Lower leg skin (tissue), 4 donors: ENCODE data around the gene HP1BP3. TPM values are rescaled to one million over a fixed set of nuclear protein-coding genes. Genes with fewer than 3 reads are reported as not detected.

Experiments used
- DNase-seq, 2 donors: peaks; one replicate each; pipeline ENCODE4 v3.0.0-alpha.2; 2019; ENCODE audit warnings: low spot score in 2 of 2
- H3K4me3 ChIP-seq: fragments of 200-600 bp; sonication (generic); 2 replicates; pipeline ENCODE4 v1.5.1; 2017; ENCODE audit warnings: mild to moderate bottlenecking, low read depth; ENCODE audit not compliant: poor library complexity, severe bottlenecking
- POLR2A ChIP-seq, 2 donors: fragments of 450-650 bp; IDR thresholded peaks; one replicate each; pipeline ENCODE4 v1.6.1; 2016 to 2017; ENCODE audit warnings: antibody characterized with exemption in 2 of 2, mild to moderate bottlenecking in 1 of 2, moderate library complexity in 1 of 2
- WGBS, 2 donors: methylation state at CpG; one replicate each; pipeline ENCODE4 v1.1.5; 2018; 5-methylcytosine and 5-hydroxymethylcytosine counted together
- intact Hi-C: fragments of 100-400 bp; cut with DNase I; formaldehyde crosslinking; loops from one replicate; pipeline ENCODE4 v1.15.0; 2023; ENCODE audit warnings: low total_unique reads
- total RNA-seq, 4 donors: library from RNA; depleted of rRNA; stranded (reverse); fragments of >200 nt; gene quantifications; one replicate each; pipeline ENCODE4 v1.1.0, GENCODE V29; 2016
- TF ChIP-seq, protein P1 (sequence below), 3 donors: fragments of 450-650 bp; IDR thresholded peaks; one replicate each; pipeline ENCODE4 v1.5.1; 2016; ENCODE audit warnings: antibody characterized with exemption in 3 of 3, mild to moderate bottlenecking in 3 of 3, moderate library complexity in 2 of 3

The HP1BP3 gene
- total RNA-seq, 4 donors from 2014 or later = 154 to 242 (median 190) TPM

DNA sequence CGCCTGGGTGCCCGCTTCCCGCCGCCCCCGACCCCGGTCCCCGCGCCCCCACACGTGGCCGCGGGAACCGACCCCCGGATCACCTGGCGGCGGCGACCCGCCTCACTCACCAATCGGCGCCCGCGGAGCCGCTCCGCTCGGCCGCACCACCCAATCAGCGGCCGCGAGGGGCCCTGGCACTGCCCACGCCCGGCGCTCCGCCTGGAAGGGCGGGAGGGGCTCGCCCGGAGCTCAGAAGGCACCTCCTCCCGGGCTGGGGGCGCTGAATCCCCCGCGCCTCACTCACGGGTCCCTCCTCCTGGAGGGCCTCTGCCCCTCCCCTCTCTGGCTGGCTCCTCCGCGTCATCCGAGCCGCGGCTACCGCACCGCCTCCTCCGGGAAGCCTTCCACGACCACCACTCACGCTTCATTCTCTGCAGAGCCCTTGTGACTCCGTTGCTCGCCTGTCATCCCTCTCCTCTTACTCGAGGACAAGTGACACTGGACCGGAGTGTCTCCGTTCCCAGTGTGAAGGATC is 55.0 kb downstream of the HP1BP3 start:
- DNase-seq = no peak
- no peak for TF ChIP-seq POLR2A (IDR thresholded peaks at IDR 0.05)
- TF ChIP-seq, protein P1, sequence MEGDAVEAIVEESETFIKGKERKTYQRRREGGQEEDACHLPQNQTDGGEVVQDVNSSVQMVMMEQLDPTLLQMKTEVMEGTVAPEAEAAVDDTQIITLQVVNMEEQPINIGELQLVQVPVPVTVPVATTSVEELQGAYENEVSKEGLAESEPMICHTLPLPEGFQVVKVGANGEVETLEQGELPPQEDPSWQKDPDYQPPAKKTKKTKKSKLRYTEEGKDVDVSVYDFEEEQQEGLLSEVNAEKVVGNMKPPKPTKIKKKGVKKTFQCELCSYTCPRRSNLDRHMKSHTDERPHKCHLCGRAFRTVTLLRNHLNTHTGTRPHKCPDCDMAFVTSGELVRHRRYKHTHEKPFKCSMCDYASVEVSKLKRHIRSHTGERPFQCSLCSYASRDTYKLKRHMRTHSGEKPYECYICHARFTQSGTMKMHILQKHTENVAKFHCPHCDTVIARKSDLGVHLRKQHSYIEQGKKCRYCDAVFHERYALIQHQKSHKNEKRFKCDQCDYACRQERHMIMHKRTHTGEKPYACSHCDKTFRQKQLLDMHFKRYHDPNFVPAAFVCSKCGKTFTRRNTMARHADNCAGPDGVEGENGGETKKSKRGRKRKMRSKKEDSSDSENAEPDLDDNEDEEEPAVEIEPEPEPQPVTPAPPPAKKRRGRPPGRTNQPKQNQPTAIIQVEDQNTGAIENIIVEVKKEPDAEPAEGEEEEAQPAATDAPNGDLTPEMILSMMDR (IDR thresholded peaks at IDR 0.05) = no peak
- intact Hi-C loops = no loop called here
- 1% methylated on average over 30 to 33 of the region's 55 CpGs for WGBS, 2 donors
- H3K4me3 ChIP-seq = peak overlapping the region; percentile 25

DNA sequence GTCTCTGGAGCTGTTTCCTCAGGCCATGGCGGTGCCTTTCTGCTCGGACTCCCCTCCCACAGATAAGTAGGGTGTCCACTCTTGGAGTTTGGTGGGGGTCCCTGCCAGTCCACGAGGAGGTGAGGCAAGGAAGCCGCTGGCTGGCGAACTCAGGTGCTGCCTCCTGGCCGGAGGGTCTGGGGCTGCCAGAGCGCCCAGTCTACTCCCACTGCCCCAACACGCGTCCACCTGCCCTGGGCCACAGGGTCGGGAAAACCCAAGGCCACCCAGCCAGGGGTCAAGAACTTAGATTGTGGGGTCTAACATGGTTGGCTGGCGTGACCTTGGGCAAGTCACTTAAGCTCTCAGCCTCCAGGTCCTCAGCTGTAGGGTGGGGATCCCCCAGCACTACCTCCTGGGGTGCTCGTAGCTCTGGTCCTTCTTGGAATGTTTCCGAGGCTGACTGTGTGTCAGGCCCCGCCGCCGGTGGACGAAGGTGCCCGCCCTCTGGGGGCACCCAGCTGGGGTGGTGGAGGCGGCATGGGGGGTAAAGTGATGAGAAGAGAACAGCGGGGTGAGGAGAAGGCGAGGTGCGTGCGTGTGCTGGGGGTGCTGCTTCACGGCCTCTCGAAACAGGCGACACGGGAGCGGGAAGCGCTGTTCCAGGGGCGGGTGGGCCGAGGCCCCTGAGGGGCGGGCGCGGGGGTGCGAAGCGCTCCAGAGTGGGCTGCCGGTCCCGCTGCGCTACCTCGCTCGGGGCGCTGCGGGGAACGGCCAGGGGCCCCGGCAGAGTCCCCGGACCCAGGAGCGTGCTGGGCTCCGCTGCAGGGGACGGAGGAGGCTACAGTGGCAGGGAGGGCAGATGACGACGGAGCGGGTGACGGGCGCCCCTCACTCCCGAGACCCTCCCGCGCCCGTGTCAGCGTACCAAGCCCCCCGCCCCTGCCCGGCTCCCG is 55.8 kb downstream of the HP1BP3 start:
- WGBS, 2 donors = 15 to 20% methylated on average over 35 to 54 of the region's 62 CpGs
- TF ChIP-seq, protein P1 (IDR thresholded peaks at IDR 0.05) = no peak
- TF ChIP-seq POLR2A (IDR thresholded peaks at IDR 0.05) = no peak
- intact Hi-C loops = no loop called here
- DNase-seq = peak; percentile 12 to 84
- peak overlapping the region; percentile 25 for H3K4me3 ChIP-seq

DNA sequence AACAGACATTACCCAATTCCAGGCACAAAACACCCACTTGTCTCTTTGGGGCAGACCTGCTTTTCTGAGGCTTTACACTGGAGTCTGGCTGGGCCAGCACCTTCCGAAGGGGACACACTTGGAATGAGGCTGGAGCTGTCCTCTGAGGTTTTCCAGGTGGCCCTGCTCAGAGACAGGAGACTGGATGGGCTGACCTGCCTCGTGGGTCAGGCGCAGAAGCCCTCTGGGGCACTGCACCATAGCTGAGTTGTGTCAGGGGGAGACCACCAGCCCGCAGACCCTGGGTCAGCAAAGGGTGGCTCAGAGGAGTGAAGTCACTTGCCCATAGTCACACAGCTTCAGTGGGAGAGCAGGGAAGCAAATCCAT is 56.4 kb downstream of the HP1BP3 start:
- no peak for TF ChIP-seq POLR2A (IDR thresholded peaks at IDR 0.05)
- intact Hi-C loops = no loop called here
- 52 to 59% methylated on average over 4 of the region's 4 CpGs for WGBS, 2 donors
- H3K4me3 ChIP-seq = no peak overlapping the region
- peak in 1 of 2 donors; percentile 84 for DNase-seq

DNA sequence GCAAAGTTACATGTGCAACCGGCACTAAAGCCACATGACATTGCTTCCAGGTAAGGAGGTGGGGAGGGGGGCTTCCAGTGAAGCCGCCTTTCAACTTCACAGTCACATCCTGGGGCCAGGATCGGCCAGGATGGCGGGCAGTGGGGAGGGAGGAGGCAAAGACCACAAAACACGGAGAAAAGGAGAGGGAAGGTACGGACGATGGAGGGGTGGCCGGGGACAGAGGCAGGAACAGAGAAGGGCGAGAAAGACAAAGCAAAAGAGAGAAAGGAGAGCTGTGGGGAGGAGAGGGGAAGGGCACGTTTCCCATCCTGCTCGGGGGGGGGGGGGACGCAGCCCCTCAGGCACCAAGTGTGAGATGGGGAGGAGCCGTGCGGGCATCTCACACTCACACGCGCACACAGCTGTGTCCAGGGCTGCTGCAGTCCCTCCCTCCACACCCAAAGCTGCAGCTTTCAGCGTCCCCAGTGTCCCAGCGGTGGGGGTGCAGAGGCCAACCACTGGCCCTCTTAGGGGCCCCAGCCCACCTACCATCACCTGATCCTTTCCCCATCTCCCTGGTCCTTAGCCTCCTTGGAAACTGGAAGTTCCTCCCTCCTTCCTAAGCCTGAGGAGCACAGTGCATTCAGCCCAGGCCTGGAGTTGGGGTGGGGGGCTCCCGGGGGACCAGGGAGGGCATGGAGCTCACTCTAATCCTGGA is 57.0 kb downstream of the HP1BP3 start:
- peak in 1 of 2 donors; percentile 71 for DNase-seq
- H3K4me3 ChIP-seq = no peak overlapping the region
- WGBS, 2 donors = 30 to 35% methylated on average over 19 of the region's 19 CpGs
- intact Hi-C loops = no loop called here
- TF ChIP-seq, protein P1 (IDR thresholded peaks at IDR 0.05) = no peak
- no peak for TF ChIP-seq POLR2A (IDR thresholded peaks at IDR 0.05)

DNA sequence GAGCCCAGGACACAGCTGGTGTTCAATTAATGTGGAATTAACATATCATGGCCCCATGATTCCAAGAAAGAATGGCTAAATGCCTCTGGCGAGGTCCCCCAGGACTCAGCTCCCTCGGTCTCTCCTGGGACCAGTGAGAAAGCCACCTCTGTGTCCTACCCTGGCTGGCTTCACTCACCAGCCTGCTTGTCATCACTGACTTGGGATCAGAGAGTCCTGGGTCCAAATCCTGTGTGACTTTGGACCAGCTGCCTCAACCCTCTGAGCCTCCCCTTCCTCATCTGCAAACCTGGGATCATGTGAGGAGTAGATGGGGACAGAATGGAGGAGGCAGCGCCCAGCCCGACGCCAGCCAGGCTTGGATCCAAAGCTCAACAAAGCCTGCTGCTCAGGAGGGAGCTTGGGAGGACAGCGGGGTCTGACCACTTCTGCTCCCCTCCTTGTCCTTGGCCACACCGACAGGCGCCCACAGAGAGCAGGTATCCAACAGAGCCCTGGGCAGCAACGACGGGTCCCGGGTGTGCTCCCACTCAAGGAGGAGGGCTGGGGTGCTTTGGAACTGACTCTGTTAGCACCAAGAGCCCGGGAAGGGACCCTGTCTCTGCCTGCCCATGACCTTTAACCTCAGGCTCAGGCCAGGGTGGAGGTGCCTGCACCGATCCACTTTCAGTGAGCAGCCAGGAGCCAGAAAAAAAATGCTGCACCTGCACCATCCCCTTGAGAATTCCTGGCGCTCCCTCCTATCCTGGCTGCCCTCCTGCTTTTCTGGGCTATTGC is 57.8 kb downstream of the HP1BP3 start:
- DNase-seq = peak in 1 of 2 donors; percentile 79
- intact Hi-C loops = no loop called here
- WGBS, 2 donors = 52 to 61% methylated on average over 10 to 14 of the region's 14 CpGs
- no peak overlapping the region for H3K4me3 ChIP-seq
- TF ChIP-seq, protein P1 (IDR thresholded peaks at IDR 0.05) = no peak
- no peak for TF ChIP-seq POLR2A (IDR thresholded peaks at IDR 0.05)
